IMR-90 (cell line): ENCODE data around the gene GABBR2. TPM values are rescaled to one million over a fixed set of nuclear protein-coding genes. Genes with fewer than 3 reads are reported as not detected.

Source experiments
- ATAC-seq: fragments of 200-7000 bp; cut with Tn5 transposase; 2 replicates; pipeline ENCODE4 v1.9.1; 2020; ENCODE audit warnings: low read depth, mild to moderate bottlenecking, moderate library complexity
- BruUV-seq: library from RNA; stranded (reverse); fragments of 400-500 nt; replicated peaks from 2 replicates; lab custom pipeline; 2021; lab: Mats Ljungman, UMichigan
- CTCF ChIA-PET: fragments of 300-600 bp; formaldehyde crosslinking; extraction: SDS; loops from one replicate; lab custom pipeline; 2021; ENCODE audit warnings: antibody characterized with exemption; lab: Yijun Ruan, JAX
- POLR2A ChIA-PET: fragments of 300-600 bp; sonication (Branson Sonifier 250); formaldehyde crosslinking; loops from one replicate; lab custom pipeline; 2022; ENCODE audit warnings: antibody characterized with exemption; ENCODE audit not compliant: unreplicated experiment; lab: Charles Lee
- DNase-seq: peaks from one replicate; pipeline ENCODE4 v3.0.0; 2013
- H2AFZ ChIP-seq: replicated peaks from 2 replicates; pipeline ENCODE3; 2013; ENCODE audit warnings: low read length, mild to moderate bottlenecking; ENCODE audit not compliant: poor library complexity
- H2AK5ac ChIP-seq: 2 replicates; pipeline ENCODE4 v1.6.1; 2013; ENCODE audit warnings: low read depth, low read length, inconsistent platforms
- H2AK9ac ChIP-seq: replicated peaks from 2 replicates; pipeline ENCODE3; 2013; ENCODE audit warnings: mild to moderate bottlenecking, low read depth, low read length, moderate library complexity; ENCODE audit not compliant: poor library complexity
- H2BK120ac ChIP-seq: 2 replicates; pipeline ENCODE4 v1.6.1; 2013; ENCODE audit warnings: low read depth, low read length, inconsistent platforms
- H2BK15ac ChIP-seq: 3 replicates; pipeline ENCODE4 v1.6.1; 2013; ENCODE audit warnings: low read depth, low read length, inconsistent platforms
- H2BK20ac ChIP-seq: 2 replicates; pipeline ENCODE4 v1.6.1; 2013; ENCODE audit warnings: low read depth, mild to moderate bottlenecking, inconsistent platforms, low read length, moderate library complexity
- H2BK5ac ChIP-seq: 2 replicates; pipeline ENCODE4 v1.6.1; 2013; ENCODE audit warnings: mild to moderate bottlenecking, low read depth, low read length, inconsistent platforms; ENCODE audit not compliant: poor library complexity, severe bottlenecking
- H3K14ac ChIP-seq: replicated peaks from 2 replicates; pipeline ENCODE4 v1.6.1; 2013; ENCODE audit warnings: low read depth, low read length, inconsistent platforms
- H3K18ac ChIP-seq: 2 replicates; pipeline ENCODE4 v1.6.1; 2013; ENCODE audit warnings: low read depth, low read length, control low read depth
- H3K23ac ChIP-seq: 2 replicates; pipeline ENCODE4 v1.6.1; 2013; ENCODE audit warnings: low read depth, low read length, inconsistent platforms
- H3K27ac ChIP-seq: 2 replicates; pipeline ENCODE4 v1.5.1; 2013; ENCODE audit warnings: mild to moderate bottlenecking, control low read depth, low read length; ENCODE audit not compliant: insufficient read depth
- H3K27me3 ChIP-seq: 2 replicates; pipeline ENCODE4 v1.6.1; 2013; ENCODE audit warnings: low read length; ENCODE audit not compliant: control insufficient read depth, insufficient read depth
- H3K36me3 ChIP-seq: 2 replicates; pipeline ENCODE4 v1.6.1; 2013; ENCODE audit warnings: low read length, mixed read lengths; ENCODE audit not compliant: control insufficient read depth, insufficient read depth
- H3K4ac ChIP-seq: 2 replicates; pipeline ENCODE4 v1.6.1; 2013; ENCODE audit warnings: low read depth, low read length, inconsistent platforms
- H3K4me1 ChIP-seq: 2 replicates; pipeline ENCODE4 v1.6.1; 2013; ENCODE audit warnings: low read length, mixed read lengths; ENCODE audit not compliant: control insufficient read depth, insufficient read depth
- H3K4me2 ChIP-seq: 2 replicates; pipeline ENCODE4 v1.6.1; 2013; ENCODE audit warnings: low read depth, mild to moderate bottlenecking, control low read depth, low read length, moderate library complexity
- H3K4me3 ChIP-seq: 2 replicates; pipeline ENCODE4 v1.5.1; 2013; ENCODE audit warnings: low read depth, mild to moderate bottlenecking, control low read depth, low read length, moderate library complexity; ENCODE audit not compliant: insufficient read depth
- H3K56ac ChIP-seq: 2 replicates; pipeline ENCODE4 v1.6.1; 2013; ENCODE audit warnings: low read length, inconsistent platforms; ENCODE audit not compliant: insufficient read depth; ENCODE audit errors: extremely low read depth
- H3K79me1 ChIP-seq, 2 experiments: 2 replicates each; pipeline ENCODE4 v1.6.1; 2013; ENCODE audit warnings: low read length in 2 of 2, inconsistent platforms in 1 of 2, low read depth in 1 of 2
- H3K9ac ChIP-seq: 2 replicates; pipeline ENCODE4 v1.6.1; 2013; ENCODE audit warnings: low read depth, low read length, control low read depth
- H3K9me1 ChIP-seq: 2 replicates; pipeline ENCODE4 v1.6.1; 2013; ENCODE audit warnings: low read length, inconsistent platforms; ENCODE audit not compliant: insufficient read depth
- H3K9me3 ChIP-seq: 2 replicates; pipeline ENCODE4 v1.6.1; 2013; ENCODE audit warnings: low read length; ENCODE audit not compliant: control insufficient read depth, insufficient read depth
- H4K20me1 ChIP-seq: 2 replicates; pipeline ENCODE4 v1.6.1; 2013; ENCODE audit warnings: low read length, inconsistent platforms; ENCODE audit not compliant: insufficient read depth
- H4K5ac ChIP-seq: 2 replicates; pipeline ENCODE4 v1.6.1; 2013; ENCODE audit warnings: mild to moderate bottlenecking, low read depth, low read length, control low read depth
- H4K8ac ChIP-seq, 2 experiments: 2 replicates each; pipeline ENCODE4 v1.6.1; 2013; ENCODE audit warnings: low read depth in 2 of 2, low read length in 2 of 2, control low read depth in 1 of 2, inconsistent platforms in 1 of 2
- H4K91ac ChIP-seq: 2 replicates; pipeline ENCODE4 v1.6.1; 2013; ENCODE audit warnings: low read depth, low read length, inconsistent platforms; ENCODE audit not compliant: insufficient read depth
- BHLHE40 ChIP-seq: fragments of 150-350 bp; IDR thresholded peaks from 2 replicates; pipeline ENCODE4 v1.6.1; 2016; ENCODE audit warnings: mild to moderate bottlenecking, low read depth, low read length
- CEBPB ChIP-seq: IDR thresholded peaks from 2 replicates; pipeline ENCODE4 v1.6.1; 2012; ENCODE audit warnings: low read depth, low read length, improper control_type of control experiment
- CHD1 ChIP-seq: IDR thresholded peaks from 2 replicates; pipeline ENCODE4 v1.6.1; 2012; ENCODE audit warnings: low read depth, low read length, improper control_type of control experiment
- CTCF ChIP-seq: conservative IDR thresholded peaks from 2 replicates; pipeline ENCODE4 v1.5.1; 2012; ENCODE audit warnings: mild to moderate bottlenecking, low read depth, low read length, improper control_type of control experiment
- FOS ChIP-seq: fragments of 150-350 bp; IDR thresholded peaks from 2 replicates; pipeline ENCODE4 v1.6.1; 2016; ENCODE audit warnings: low read depth, low read length
- MAFK ChIP-seq: IDR thresholded peaks from 2 replicates; pipeline ENCODE4 v1.6.1; 2012; ENCODE audit warnings: low read depth, low read length, improper control_type of control experiment
- MXI1 ChIP-seq: IDR thresholded peaks from 2 replicates; pipeline ENCODE4 v1.6.1; 2012; ENCODE audit warnings: low read depth, mild to moderate bottlenecking, low read length, moderate library complexity, borderline replicate concordance
- NFE2L2 ChIP-seq: fragments of 150-350 bp; IDR thresholded peaks from 2 replicates; pipeline ENCODE4 v1.6.1; 2016; ENCODE audit warnings: low read depth, mild to moderate bottlenecking, low read length
- POLR2A ChIP-seq: IDR thresholded peaks from 2 replicates; pipeline ENCODE4 v1.6.1; 2012; ENCODE audit warnings: mild to moderate bottlenecking, low read depth, low read length
- RAD21 ChIP-seq: IDR thresholded peaks from 2 replicates; pipeline ENCODE4 v1.6.1; 2012; ENCODE audit warnings: low read length, improper control_type of control experiment
- RCOR1 ChIP-seq: IDR thresholded peaks from 2 replicates; pipeline ENCODE4 v1.6.1; 2012; ENCODE audit warnings: mild to moderate bottlenecking, low read length, improper control_type of control experiment; ENCODE audit not compliant: insufficient replicate concordance
- RFX5 ChIP-seq: IDR thresholded peaks from 2 replicates; pipeline ENCODE4 v1.8.0; 2012; ENCODE audit warnings: low read depth, mild to moderate bottlenecking, low read length, moderate library complexity
- SMC3 ChIP-seq: fragments of 150-350 bp; IDR thresholded peaks from 2 replicates; pipeline ENCODE4 v1.6.1; 2016; ENCODE audit warnings: low read depth, mild to moderate bottlenecking, antibody characterized with exemption, low read length, moderate library complexity
- USF2 ChIP-seq: fragments of 150-350 bp; IDR thresholded peaks from 2 replicates; pipeline ENCODE4 v1.6.1; 2017; ENCODE audit warnings: mild to moderate bottlenecking, antibody characterized with exemption, low read length, low read depth
- WGBS, 2 experiments: methylation state at CpG; one replicate each; pipeline versions ENCODE4 v1.1.5 to v1.1.7; 2013; ENCODE audit warnings: missing lambda C conversion rate in 2 of 2; ENCODE audit not compliant: insufficient read length in 1 of 2; ENCODE audit errors: extremely low coverage in 2 of 2; 5-methylcytosine and 5-hydroxymethylcytosine counted together
- dilution Hi-C: fragments of 300-500 bp; cut with HindIII; formaldehyde crosslinking; loops from one replicate; pipeline ENCODE4 v1.14.3; 2018; ENCODE audit warnings: low sequenced_read_pairs; ENCODE audit not compliant: unreplicated experiment
- in situ Hi-C: fragments of 300-500 bp; cut with MboI; formaldehyde crosslinking; loops from 3 replicates; pipeline ENCODE4 v1.14.3; 2019; ENCODE audit warnings: low sequenced_read_pairs, inconsistent platforms, mixed read lengths
- intact Hi-C: fragments of 100-400 bp; cut with micrococcal nuclease; formaldehyde crosslinking; loops from 2 replicates; pipeline ENCODE4 v1.10.0; 2022
- polyA plus RNA-seq, 3 experiments: library from polyadenylated mRNA; depleted of rRNA; stranded (reverse); fragments of >200 nt; gene quantifications; 2 replicates each; pipeline ENCODE4 v1.2.3, GENCODE V29; 2012; ENCODE audit warnings: low replicate concordance in 1 of 3
- total RNA-seq: library from RNA; depleted of rRNA; stranded (reverse); fragments of >200 nt; gene quantifications from 2 replicates; pipeline ENCODE4 v1.2.3, GENCODE V29; 2012
- TF ChIP-seq, protein P1 (sequence below): fragments of 150-350 bp; IDR thresholded peaks from 2 replicates; pipeline ENCODE4 v1.6.1; 2016; ENCODE audit warnings: low read depth, mild to moderate bottlenecking, low read length, moderate library complexity, borderline replicate concordance

Gene GABBR2
- total and polyA plus RNA-seq, 2 of the 4 experiments (the other 2 are of a cell fraction), result 14.2 to 20.3 TPM

DNA sequence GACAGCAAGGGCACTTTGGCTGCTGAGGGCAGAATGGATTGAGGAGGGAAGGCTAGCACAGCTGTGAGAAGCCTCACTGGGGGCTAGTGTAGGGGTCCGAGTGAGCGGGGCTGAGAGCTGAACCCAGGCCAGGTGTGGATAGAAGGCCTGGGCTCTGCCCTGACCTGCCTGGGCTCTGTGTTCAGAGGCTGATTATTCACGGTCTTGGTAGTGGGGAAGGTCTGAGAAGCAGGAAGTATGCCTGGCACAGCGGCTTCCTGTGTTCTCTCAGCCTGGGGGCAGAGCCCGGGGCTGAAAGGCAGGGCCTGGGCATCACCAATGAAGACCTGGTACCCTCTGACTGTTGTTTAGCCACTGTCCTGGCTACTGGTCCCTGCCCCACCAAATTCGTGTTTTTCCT is 316.9 kb downstream of the GABBR2 start:
- BruUV-seq, result no TSS peak
- POLR2A ChIA-PET, result no interaction called here
- dilution Hi-C loops (no loop called here), in situ Hi-C loops (no loop called here), intact Hi-C loops (no loop called here)
- no peak for DNase-seq
- Histone ChIP-seq H2BK15ac (no peak overlapping the region), H3K36me3 (peaks cover 10% of the 10 kb centered on the region), H3K4me2 (no peak overlapping the region), H3K27ac (no peak overlapping the region), H3K18ac (no peak overlapping the region), H3K4me1 (no peaks in the 10 kb centered on the region), H3K9me3 (peaks cover 3% of the 10 kb centered on the region; the same call in 1 of the 2 replicates), H2AK9ac (no peak overlapping the region), H3K56ac (no peak overlapping the region), H2AFZ (no peak overlapping the region), H2BK5ac (no peak overlapping the region), H3K4me3 (no peak overlapping the region), H3K4ac (no peak overlapping the region), H3K9ac (no peak overlapping the region), H2BK20ac (no peak overlapping the region), H3K14ac (no peak overlapping the region), H2AK5ac (no peak overlapping the region), H3K79me1 (no peaks in the 10 kb centered on the region), H3K9me1 (no peaks in the 10 kb centered on the region; the same call in 1 of the 2 replicates), H2BK120ac (no peak overlapping the region), H4K5ac (no peak overlapping the region), H3K23ac (no peak overlapping the region), H3K27me3 (no peaks in the 10 kb centered on the region), H4K20me1 (no peaks in the 10 kb centered on the region), H4K91ac (no peak overlapping the region), H4K8ac (no peak overlapping the region)
- TF ChIP-seq POLR2A, result no peak
- TF ChIP-seq CEBPB, result no peak
- TF ChIP-seq, protein P1, sequence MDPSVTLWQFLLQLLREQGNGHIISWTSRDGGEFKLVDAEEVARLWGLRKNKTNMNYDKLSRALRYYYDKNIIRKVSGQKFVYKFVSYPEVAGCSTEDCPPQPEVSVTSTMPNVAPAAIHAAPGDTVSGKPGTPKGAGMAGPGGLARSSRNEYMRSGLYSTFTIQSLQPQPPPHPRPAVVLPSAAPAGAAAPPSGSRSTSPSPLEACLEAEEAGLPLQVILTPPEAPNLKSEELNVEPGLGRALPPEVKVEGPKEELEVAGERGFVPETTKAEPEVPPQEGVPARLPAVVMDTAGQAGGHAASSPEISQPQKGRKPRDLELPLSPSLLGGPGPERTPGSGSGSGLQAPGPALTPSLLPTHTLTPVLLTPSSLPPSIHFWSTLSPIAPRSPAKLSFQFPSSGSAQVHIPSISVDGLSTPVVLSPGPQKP, result no peak
- no peak for TF ChIP-seq NFE2L2
- TF ChIP-seq CHD1, result no peak
- no peak for TF ChIP-seq BHLHE40
- TF ChIP-seq FOS, result no peak
- TF ChIP-seq RCOR1, result no peak
- no peak for TF ChIP-seq USF2
- no peak for TF ChIP-seq MXI1
- TF ChIP-seq MAFK, result no peak
- TF ChIP-seq RFX5, result no peak
- TF ChIP-seq SMC3, result no peak
- TF ChIP-seq CTCF, result no peak
- no peak for TF ChIP-seq RAD21
- no peak for ATAC-seq
- CTCF ChIA-PET, result no interaction called here
- WGBS, 2 experiments, result 86% methylated on average over 1 of the region's 6 CpGs; no CpG with 5 or more reads in 1 of the 2 experiments
